K562 (cell line): ENCODE results near the gene SIPA1L2. TPM values are rescaled to one million over a fixed set of nuclear protein-coding genes. Genes with fewer than 3 reads are reported as not detected.

Experiments used
- ATAC-seq: fragments of 200-7000 bp; cut with Tn5 transposase; 3 replicates; pipeline ENCODE4 v1.9.1; 2020; ENCODE audit warnings: moderate library complexity
- BruUV-seq: library from RNA; stranded (reverse); fragments of 400-500 nt; replicated peaks from 2 replicates; lab custom pipeline; 2021; lab: Mats Ljungman, UMichigan
- CTCF ChIA-PET: fragments of 300-600 bp; formaldehyde crosslinking; extraction: SDS; loops from one replicate; lab custom pipeline; 2021; ENCODE audit warnings: low intra/inter-chr PET ratio; lab: Yijun Ruan, JAX
- POLR2A ChIA-PET: fragments of 300-600, 350-650 bp; sonication (Branson Sonifier 250); formaldehyde crosslinking; extraction: SDS; loops from one replicate; lab custom pipeline; 2021; ENCODE audit warnings: antibody characterized with exemption, inconsistent platforms; lab: Yijun Ruan, JAX
- DNase-seq, 4 experiments: peaks; one replicate each; pipeline versions ENCODE4 v3.0.0 to v3.0.0-alpha.2; 2011 to 2018; ENCODE audit warnings: low spot score in 3 of 4, mixed read lengths in 3 of 4; ENCODE audit errors: extremely low read depth in 1 of 4
- FAIRE-seq: peaks from 2 replicates; lab custom pipeline; 2011; peaks lifted over from hg19 to GRCh38; lab: Jason Lieb, UNC
- H2AFZ ChIP-seq: 2 replicates; pipeline ENCODE4 v1.6.0; 2011; ENCODE audit warnings: low read depth, low read length, control low read depth, inconsistent platforms
- H3K27ac ChIP-seq: fragments of 200-600 bp; 3 replicates; pipeline ENCODE4 v1.8.0; 2011; ENCODE audit warnings: low read depth, mild to moderate bottlenecking, control low read depth, inconsistent platforms, low read length, moderate library complexity, mixed read lengths; ENCODE audit errors: extremely low read depth
- H3K27me3 ChIP-seq, 2 experiments: fragments of 300-600 bp in 1 of 2; 2 replicates in 1 of 2; 3 replicates in 1 of 2; pipeline versions ENCODE4 v1.6.0 to v1.8.0; 2011; ENCODE audit warnings: inconsistent platforms in 2 of 2, low read length in 2 of 2, mild to moderate bottlenecking in 1 of 2, mixed read lengths in 1 of 2, moderate library complexity in 1 of 2; ENCODE audit not compliant: control insufficient read depth in 2 of 2, insufficient read depth in 2 of 2
- H3K36me3 ChIP-seq: fragments of 300-600 bp; 3 replicates; pipeline ENCODE4 v1.8.0; 2011; ENCODE audit warnings: mild to moderate bottlenecking, low read length, inconsistent platforms; ENCODE audit not compliant: control insufficient read depth, insufficient read depth
- H3K4me1 ChIP-seq, 2 experiments: fragments of 200-600 bp in 1 of 2; replicated peaks in 1 of 2; 2 replicates in 1 of 2; 3 replicates in 1 of 2; pipeline versions ENCODE4 v1.5.1 to v1.8.0; 2011; ENCODE audit warnings: inconsistent platforms in 2 of 2, low read length in 2 of 2, mild to moderate bottlenecking in 1 of 2, mixed read lengths in 1 of 2, moderate library complexity in 1 of 2; ENCODE audit not compliant: control insufficient read depth in 2 of 2, insufficient read depth in 2 of 2
- H3K4me2 ChIP-seq: 2 replicates; pipeline ENCODE4 v1.6.1; 2011; ENCODE audit warnings: low read length, control low read depth, inconsistent platforms, mixed read lengths; ENCODE audit not compliant: insufficient read depth
- H3K4me3 ChIP-seq: fragments of 200-600 bp; sonication (generic), shearing (Covaris generic); 2 replicates; pipeline ENCODE4 v1.5.1; 2016; ENCODE audit warnings: control low read depth, inconsistent platforms
- H3K79me2 ChIP-seq: fragments of 200-600 bp; 3 replicates; pipeline ENCODE4 v1.8.0; 2011; ENCODE audit warnings: low read length, inconsistent platforms; ENCODE audit not compliant: control insufficient read depth, insufficient read depth
- H3K9ac ChIP-seq, 2 experiments: 2 replicates each; pipeline versions ENCODE4 v1.6.0 to v1.6.1; 2011; ENCODE audit warnings: low read depth in 2 of 2, low read length in 2 of 2, control low read depth in 1 of 2, inconsistent platforms in 1 of 2, mild to moderate bottlenecking in 1 of 2, mixed read lengths in 1 of 2; ENCODE audit not compliant: insufficient read depth in 1 of 2
- H3K9me1 ChIP-seq: one replicate; pipeline ENCODE4 v1.6.0; 2011; ENCODE audit warnings: inconsistent platforms, mild to moderate bottlenecking, low read length, moderate library complexity; ENCODE audit not compliant: control insufficient read depth, insufficient read depth
- H3K9me3 ChIP-seq: replicated peaks from 2 replicates; pipeline ENCODE4 v1.5.1; 2011; ENCODE audit warnings: low read depth, low read length, inconsistent platforms; ENCODE audit not compliant: control insufficient read depth, insufficient read depth
- H4K20me1 ChIP-seq: replicated peaks from 2 replicates; pipeline ENCODE4 v1.6.1; 2011; ENCODE audit warnings: low read length, inconsistent platforms, mixed read lengths; ENCODE audit not compliant: control insufficient read depth, insufficient read depth
- CEBPB ChIP-seq: fragments of 450-650 bp; IDR thresholded peaks from 2 replicates; pipeline ENCODE4 v1.6.1; 2016; ENCODE audit warnings: missing genetic modification characterization, missing compliant biosample characterization
- ESRRA ChIP-seq: fragments of 450-650 bp; IDR thresholded peaks from 2 replicates; pipeline ENCODE4 v1.6.1; 2014; ENCODE audit warnings: low read depth, mild to moderate bottlenecking, moderate library complexity, borderline replicate concordance
- ETS2 ChIP-seq: IDR thresholded peaks from 2 replicates; pipeline ENCODE4 v1.6.1; 2016; ENCODE audit warnings: borderline replicate concordance, missing genetic modification characterization, mild to moderate bottlenecking, moderate library complexity, missing compliant biosample characterization; ENCODE audit not compliant: poor library complexity, severe bottlenecking
- FIP1L1 ChIP-seq: fragments of 200-400 bp; formaldehyde crosslinking; IDR thresholded peaks from 2 replicates; pipeline ENCODE4 v1.6.1; 2018; ENCODE audit warnings: mild to moderate bottlenecking, low read depth, low read length; ENCODE audit not compliant: poor library complexity, severe bottlenecking
- GABPA ChIP-seq: fragments of 200-800 bp; sonication (Bioruptor generic); conservative IDR thresholded peaks from 2 replicates; pipeline ENCODE4 v1.6.1; 2016; ENCODE audit warnings: low read depth, missing genetic modification characterization, missing compliant biosample characterization
- HNRNPK ChIP-seq: fragments of 200-400 bp; formaldehyde crosslinking; IDR thresholded peaks from one replicate; pipeline ENCODE4 v1.6.1; 2018; ENCODE audit warnings: mild to moderate bottlenecking, low read depth, low read length; ENCODE audit not compliant: poor library complexity, severe bottlenecking
- KHSRP ChIP-seq: fragments of 450-650 bp; IDR thresholded peaks from 2 replicates; pipeline ENCODE4 v1.6.1; 2017
- MTA1 ChIP-seq: fragments of 450-650 bp; IDR thresholded peaks from 2 replicates; pipeline ENCODE4 v1.6.1; 2017; ENCODE audit warnings: borderline replicate concordance
- NFATC3 ChIP-seq: fragments of 450-650 bp; IDR thresholded peaks from 2 replicates; pipeline ENCODE4 v1.6.1; 2017; ENCODE audit warnings: mild to moderate bottlenecking
- RBM14 ChIP-seq: fragments of 200-400 bp; formaldehyde crosslinking; IDR thresholded peaks from 2 replicates; pipeline ENCODE4 v1.6.1; 2018; ENCODE audit warnings: low read depth, mild to moderate bottlenecking, low read length, moderate library complexity, borderline replicate concordance; ENCODE audit not compliant: insufficient read depth
- SAP30 ChIP-seq: fragments of 200-600 bp; sonication (generic); IDR thresholded peaks from 2 replicates; pipeline ENCODE4 v1.6.1; 2012; ENCODE audit warnings: borderline replicate concordance, low read depth, mild to moderate bottlenecking, moderate library complexity, low read length, control low read depth, inconsistent platforms; ENCODE audit not compliant: insufficient read depth, poor library complexity, severe bottlenecking
- ZNF561 ChIP-seq: fragments of 450-650 bp; formaldehyde crosslinking; conservative IDR thresholded peaks from 2 replicates; pipeline ENCODE4 v1.4.0; 2020; ENCODE audit warnings: mild to moderate bottlenecking, moderate library complexity
- ZNF79 ChIP-seq: fragments of 250-450 bp; sonication (Bioruptor Pico); IDR thresholded peaks from 2 replicates; pipeline ENCODE4 v1.4.0; 2020; ENCODE audit warnings: low read depth, mild to moderate bottlenecking, moderate library complexity
- WGBS: fragments of 100-300 bp; shearing (Covaris generic); methylation state at CpG from one replicate; pipeline ENCODE4 v1.1.6; 2016; ENCODE audit warnings: low coverage, mixed read lengths; ENCODE audit not compliant: insufficient coverage; ENCODE audit errors: missing lambda C conversion rate; 5-methylcytosine and 5-hydroxymethylcytosine counted together
- in situ Hi-C: fragments of 300-500 bp; cut with MboI; formaldehyde crosslinking; loops from 4 replicates; pipeline ENCODE4 v1.15.0; 2018; ENCODE audit warnings: inconsistent platforms, mixed read lengths
- intact Hi-C: fragments of 100-400 bp; cut with micrococcal nuclease; formaldehyde crosslinking; loops from 2 replicates; pipeline ENCODE4 v1.14.2; 2022
- polyA plus RNA-seq, 8 experiments: library from polyadenylated mRNA; depleted of rRNA in 4 of 8; stranded (reverse) in 5 of 8; unstranded in 3 of 8; fragments of >200 nt; fragmentation: Nextera tagmentation in 2 of 8; fragmentation: Illumina TruSeq in 1 of 8; extraction: Ambion mirVana in 2 of 8; extraction: Trizol in 1 of 8; gene quantifications; 2 replicates each; pipeline versions ENCODE4 v1.2.1 to v1.2.3, GENCODE V29; 2011 to 2014; ENCODE audit warnings: inconsistent platforms in 1 of 8, missing spikeins in 1 of 8
- total RNA-seq, 7 experiments: library from RNA; depleted of rRNA in 6 of 7; stranded (reverse); fragments of >200 nt in 6 of 7; fragmentation: Illumina TruSeq in 2 of 7; extraction: Trizol in 2 of 7; gene quantifications; 2 replicates each; pipeline versions ENCODE4 v1.2.1 to v1.2.3, GENCODE V29; 2011 to 2021; ENCODE audit warnings: low replicate concordance in 1 of 7
- TF ChIP-seq, protein P1 (sequence below), 2 experiments: IDR thresholded peaks in 1 of 2; conservative IDR thresholded peaks in 1 of 2; 2 replicates each; pipeline ENCODE4 v1.6.1; 2016; ENCODE audit warnings: low read depth in 2 of 2, mild to moderate bottlenecking in 1 of 2, missing compliant biosample characterization in 1 of 2, missing genetic modification characterization in 1 of 2, moderate library complexity in 1 of 2
- TF ChIP-seq, protein P2 (sequence below): fragments of 250-450 bp; sonication (Bioruptor Pico); IDR thresholded peaks from 2 replicates; pipeline ENCODE4 v1.5.0; 2022; ENCODE audit warnings: mild to moderate bottlenecking
- TF ChIP-seq, protein P3 (sequence below): sonication (generic); formaldehyde crosslinking; IDR thresholded peaks from 2 replicates; pipeline ENCODE4 v1.8.1; 2023; ENCODE audit warnings: mild to moderate bottlenecking, missing genetic modification reagents

Gene SIPA1L2
- total and polyA plus RNA-seq, 9 of the 15 experiments (the other 6 are each of a cell fraction or from before 2014, with no cell fraction given): 0.04 to 0.22 (median 0.06) TPM; not detected in 5

DNA sequence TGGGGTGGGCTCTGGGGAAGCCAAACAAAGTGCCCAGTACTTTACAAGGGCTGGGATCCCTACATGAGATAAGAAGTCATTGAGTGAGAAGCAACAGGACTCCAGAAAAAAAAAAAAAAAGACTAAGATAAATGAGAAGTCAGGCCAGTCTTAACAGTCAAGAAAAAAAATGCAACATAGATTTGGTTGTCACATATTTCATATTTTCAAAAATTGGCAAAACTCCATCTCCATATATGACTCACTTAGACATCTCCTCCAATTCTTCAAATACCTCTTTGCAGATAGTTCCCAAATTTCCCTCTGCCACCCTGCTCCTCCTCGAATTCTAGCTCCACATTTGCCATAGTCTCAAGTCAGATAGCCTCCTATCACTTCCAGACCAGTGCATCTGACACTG, 20.9 kb upstream of the SIPA1L2 start:
- in situ Hi-C loops (no loop called here), intact Hi-C loops (no loop called here)
- WGBS: 0% methylated on average over 1 of the region's 1 CpG
- Histone ChIP-seq H3K9me3 (no peaks in the 10 kb centered on the region), H3K79me2 (no peaks in the 10 kb centered on the region), H3K4me2 (no peak overlapping the region), H2AFZ (no peak overlapping the region), H3K4me3 (no peak overlapping the region), H3K27me3 (no peaks in the 10 kb centered on the region), H3K4me1 (no peaks in the 10 kb centered on the region), H4K20me1 (no peaks in the 10 kb centered on the region), H3K9me1 (no peaks in the 10 kb centered on the region), H3K36me3 (no peaks in the 10 kb centered on the region), H3K9ac (no peak overlapping the region), H3K27ac (no peak overlapping the region)
- ChIA-PET CTCF (no interaction called here), POLR2A (no interaction called here)
- no peak for FAIRE-seq
- no TSS peak for BruUV-seq
- no peak for ATAC-seq
- TF ChIP-seq, protein P1, sequence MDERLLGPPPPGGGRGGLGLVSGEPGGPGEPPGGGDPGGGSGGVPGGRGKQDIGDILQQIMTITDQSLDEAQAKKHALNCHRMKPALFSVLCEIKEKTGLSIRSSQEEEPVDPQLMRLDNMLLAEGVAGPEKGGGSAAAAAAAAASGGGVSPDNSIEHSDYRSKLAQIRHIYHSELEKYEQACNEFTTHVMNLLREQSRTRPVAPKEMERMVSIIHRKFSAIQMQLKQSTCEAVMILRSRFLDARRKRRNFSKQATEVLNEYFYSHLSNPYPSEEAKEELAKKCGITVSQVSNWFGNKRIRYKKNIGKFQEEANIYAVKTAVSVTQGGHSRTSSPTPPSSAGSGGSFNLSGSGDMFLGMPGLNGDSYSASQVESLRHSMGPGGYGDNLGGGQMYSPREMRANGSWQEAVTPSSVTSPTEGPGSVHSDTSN (CRISPR knock-in tag; IDR thresholded peaks at IDR 0.05; ENCODE audit: low read depth): no peak
- TF ChIP-seq, protein P1 (tag; conservative IDR thresholded peaks at IDR 0.05; ENCODE audit: low read depth): no peak
- TF ChIP-seq FIP1L1: no peak
- TF ChIP-seq, protein P2, sequence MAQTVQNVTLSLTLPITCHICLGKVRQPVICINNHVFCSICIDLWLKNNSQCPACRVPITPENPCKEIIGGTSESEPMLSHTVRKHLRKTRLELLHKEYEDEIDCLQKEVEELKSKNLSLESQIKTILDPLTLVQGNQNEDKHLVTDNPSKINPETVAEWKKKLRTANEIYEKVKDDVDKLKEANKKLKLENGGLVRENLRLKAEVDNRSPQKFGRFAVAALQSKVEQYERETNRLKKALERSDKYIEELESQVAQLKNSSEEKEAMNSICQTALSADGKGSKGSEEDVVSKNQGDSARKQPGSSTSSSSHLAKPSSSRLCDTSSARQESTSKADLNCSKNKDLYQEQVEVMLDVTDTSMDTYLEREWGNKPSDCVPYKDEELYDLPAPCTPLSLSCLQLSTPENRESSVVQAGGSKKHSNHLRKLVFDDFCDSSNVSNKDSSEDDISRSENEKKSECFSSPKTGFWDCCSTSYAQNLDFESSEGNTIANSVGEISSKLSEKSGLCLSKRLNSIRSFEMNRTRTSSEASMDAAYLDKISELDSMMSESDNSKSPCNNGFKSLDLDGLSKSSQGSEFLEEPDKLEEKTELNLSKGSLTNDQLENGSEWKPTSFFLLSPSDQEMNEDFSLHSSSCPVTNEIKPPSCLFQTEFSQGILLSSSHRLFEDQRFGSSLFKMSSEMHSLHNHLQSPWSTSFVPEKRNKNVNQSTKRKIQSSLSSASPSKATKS (CRISPR knock-in tag): no peak
- no peak for TF ChIP-seq ETS2 (tag)
- TF ChIP-seq, protein P3, sequence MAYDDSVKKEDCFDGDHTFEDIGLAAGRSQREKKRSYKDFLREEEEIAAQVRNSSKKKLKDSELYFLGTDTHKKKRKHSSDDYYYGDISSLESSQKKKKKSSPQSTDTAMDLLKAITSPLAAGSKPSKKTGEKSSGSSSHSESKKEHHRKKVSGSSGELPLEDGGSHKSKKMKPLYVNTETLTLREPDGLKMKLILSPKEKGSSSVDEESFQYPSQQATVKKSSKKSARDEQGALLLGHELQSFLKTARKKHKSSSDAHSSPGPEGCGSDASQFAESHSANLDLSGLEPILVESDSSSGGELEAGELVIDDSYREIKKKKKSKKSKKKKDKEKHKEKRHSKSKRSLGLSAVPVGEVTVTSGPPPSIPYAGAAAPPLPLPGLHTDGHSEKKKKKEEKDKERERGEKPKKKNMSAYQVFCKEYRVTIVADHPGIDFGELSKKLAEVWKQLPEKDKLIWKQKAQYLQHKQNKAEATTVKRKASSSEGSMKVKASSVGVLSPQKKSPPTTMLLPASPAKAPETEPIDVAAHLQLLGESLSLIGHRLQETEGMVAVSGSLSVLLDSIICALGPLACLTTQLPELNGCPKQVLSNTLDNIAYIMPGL (CRISPR knock-in tag): no peak
- no peak for TF ChIP-seq HNRNPK
- TF ChIP-seq ESRRA: no peak
- TF ChIP-seq ZNF79 (CRISPR knock-in tag): no peak
- TF ChIP-seq NFATC3: no peak
- TF ChIP-seq MTA1: no peak
- TF ChIP-seq ZNF561: no peak
- TF ChIP-seq SAP30: no peak
- TF ChIP-seq CEBPB (tag): no peak
- no peak for TF ChIP-seq GABPA (tag)
- TF ChIP-seq RBM14: no peak
- no peak for TF ChIP-seq KHSRP
- DNase-seq: no peak
